Measurements from ENCODE around the gene SEBOX.

Gene SEBOX

DNA sequence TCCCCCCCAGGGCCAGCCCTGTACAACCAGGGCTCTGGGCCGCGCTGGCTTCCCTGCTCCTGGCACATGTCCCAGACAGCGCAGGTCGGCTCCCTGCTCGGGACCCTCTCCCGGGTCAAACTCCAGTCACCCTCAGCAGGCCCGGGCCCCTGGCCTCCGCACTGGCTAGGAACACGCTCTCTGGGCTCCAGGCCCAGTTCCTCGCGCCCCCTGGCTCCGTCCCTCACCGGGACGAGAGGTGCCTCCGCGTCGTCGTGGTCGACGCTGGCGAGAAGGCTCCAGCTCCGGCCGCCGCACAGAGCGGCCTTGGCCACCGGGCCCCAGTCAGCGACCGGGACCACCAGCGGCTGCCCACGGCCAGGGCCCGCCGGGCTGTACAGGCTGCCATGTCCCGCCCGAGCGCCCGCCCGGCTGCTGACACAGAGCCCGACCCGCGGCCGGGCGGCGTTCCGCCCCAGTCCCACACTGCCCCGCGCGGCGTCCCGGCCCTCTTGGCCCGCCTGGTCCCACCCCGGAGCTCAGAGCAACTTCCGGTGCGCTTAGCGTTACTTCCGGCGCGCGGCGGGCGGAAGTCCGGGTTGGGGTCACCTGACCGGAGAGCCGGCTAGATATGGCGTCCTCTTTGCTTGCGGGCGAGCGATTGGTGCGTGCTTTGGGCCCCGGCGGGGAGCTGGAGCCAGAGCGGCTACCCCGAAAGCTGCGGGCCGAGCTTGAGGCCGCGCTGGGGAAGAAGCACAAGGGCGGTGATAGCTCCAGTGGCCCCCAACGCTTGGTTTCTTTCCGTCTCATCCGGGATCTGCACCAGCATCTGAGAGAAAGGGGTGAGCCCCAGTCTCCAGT, 7.7 kb downstream of the SEBOX start, which contains the start of gene POLDIP2 (continued):
- no peak for TF ChIP-seq OSR2 (tag by site-specific recombination; IDR thresholded peaks at IDR 0.05)
- TF ChIP-seq ZNF350 (tag by site-specific recombination; IDR thresholded peaks at IDR 0.05) = 0 out of 2 replicates have a peak, but pooled peaks have one; percentile 32
- peak; percentile 90 for TF ChIP-seq ZBTB8A (tag by site-specific recombination; IDR thresholded peaks at IDR 0.05)
- TF ChIP-seq KLF16 (tag by site-specific recombination; IDR thresholded peaks at IDR 0.05) = peak; percentile 64
- no peak for TF ChIP-seq PRDM6 (tag by site-specific recombination; IDR thresholded peaks at IDR 0.05)
- TF ChIP-seq ZEB2 (tag by site-specific recombination; IDR thresholded peaks at IDR 0.05) = 0 out of 2 replicates have a peak, but pooled peaks have one; percentile 55
- TF ChIP-seq, protein P1, sequence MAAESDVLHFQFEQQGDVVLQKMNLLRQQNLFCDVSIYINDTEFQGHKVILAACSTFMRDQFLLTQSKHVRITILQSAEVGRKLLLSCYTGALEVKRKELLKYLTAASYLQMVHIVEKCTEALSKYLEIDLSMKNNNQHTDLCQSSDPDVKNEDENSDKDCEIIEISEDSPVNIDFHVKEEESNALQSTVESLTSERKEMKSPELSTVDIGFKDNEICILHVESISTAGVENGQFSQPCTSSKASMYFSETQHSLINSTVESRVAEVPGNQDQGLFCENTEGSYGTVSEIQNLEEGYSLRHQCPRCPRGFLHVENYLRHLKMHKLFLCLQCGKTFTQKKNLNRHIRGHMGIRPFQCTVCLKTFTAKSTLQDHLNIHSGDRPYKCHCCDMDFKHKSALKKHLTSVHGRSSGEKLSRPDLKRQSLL (tag by site-specific recombination; IDR thresholded peaks at IDR 0.05) = no peak
- TF ChIP-seq ZNF423 (tag by site-specific recombination; IDR thresholded peaks at IDR 0.05) = no peak
- TF ChIP-seq ZNF777 (tag by site-specific recombination; IDR thresholded peaks at IDR 0.05; ENCODE audit: borderline replicate concordance) = no peak
- no peak for TF ChIP-seq GFI1B (tag by site-specific recombination; IDR thresholded peaks at IDR 0.05)
- peak; percentile 86 for TF ChIP-seq ZFP69B (tag by site-specific recombination; IDR thresholded peaks at IDR 0.05)
- TF ChIP-seq ZNF335 (tag by site-specific recombination; conservative IDR thresholded peaks at IDR 0.05) = peak; percentile 38
- peak; percentile 62; the same call in 1 of the 2 replicates for TF ChIP-seq ZNF449 (tag by site-specific recombination; IDR thresholded peaks at IDR 0.05)
- no peak for TF ChIP-seq ZNF211 (tag by site-specific recombination; IDR thresholded peaks at IDR 0.05; ENCODE audit: low read depth)
- no peak for TF ChIP-seq WT1 (tag by site-specific recombination; IDR thresholded peaks at IDR 0.05)
- TF ChIP-seq, protein P2, sequence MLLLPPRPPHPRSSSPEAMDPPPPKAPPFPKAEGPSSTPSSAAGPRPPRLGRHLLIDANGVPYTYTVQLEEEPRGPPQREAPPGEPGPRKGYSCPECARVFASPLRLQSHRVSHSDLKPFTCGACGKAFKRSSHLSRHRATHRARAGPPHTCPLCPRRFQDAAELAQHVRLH (tag by site-specific recombination; IDR thresholded peaks at IDR 0.05) = peak; percentile 99
- peak; percentile 68 for TF ChIP-seq KLF10 (tag by site-specific recombination; IDR thresholded peaks at IDR 0.05)
- TF ChIP-seq RBAK (tag by site-specific recombination; IDR thresholded peaks at IDR 0.05) = no peak
- no peak for TF ChIP-seq ZNF791 (tag by site-specific recombination; IDR thresholded peaks at IDR 0.05)
- no peak for TF ChIP-seq ZNF529 (tag by site-specific recombination; IDR thresholded peaks at IDR 0.05; ENCODE audit: insufficient replicate concordance)
- TF ChIP-seq, protein P3, sequence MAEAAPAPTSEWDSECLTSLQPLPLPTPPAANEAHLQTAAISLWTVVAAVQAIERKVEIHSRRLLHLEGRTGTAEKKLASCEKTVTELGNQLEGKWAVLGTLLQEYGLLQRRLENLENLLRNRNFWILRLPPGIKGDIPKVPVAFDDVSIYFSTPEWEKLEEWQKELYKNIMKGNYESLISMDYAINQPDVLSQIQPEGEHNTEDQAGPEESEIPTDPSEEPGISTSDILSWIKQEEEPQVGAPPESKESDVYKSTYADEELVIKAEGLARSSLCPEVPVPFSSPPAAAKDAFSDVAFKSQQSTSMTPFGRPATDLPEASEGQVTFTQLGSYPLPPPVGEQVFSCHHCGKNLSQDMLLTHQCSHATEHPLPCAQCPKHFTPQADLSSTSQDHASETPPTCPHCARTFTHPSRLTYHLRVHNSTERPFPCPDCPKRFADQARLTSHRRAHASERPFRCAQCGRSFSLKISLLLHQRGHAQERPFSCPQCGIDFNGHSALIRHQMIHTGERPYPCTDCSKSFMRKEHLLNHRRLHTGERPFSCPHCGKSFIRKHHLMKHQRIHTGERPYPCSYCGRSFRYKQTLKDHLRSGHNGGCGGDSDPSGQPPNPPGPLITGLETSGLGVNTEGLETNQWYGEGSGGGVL (tag by site-specific recombination; IDR thresholded peaks at IDR 0.05) = peak; percentile 42; the same call in 1 of the 2 replicates
- peak; percentile 32; the same call in 1 of the 2 replicates for TF ChIP-seq KLF9 (tag by site-specific recombination; IDR thresholded peaks at IDR 0.05; ENCODE audit: low read depth)
- no peak for TF ChIP-seq ZNF792 (tag by site-specific recombination; IDR thresholded peaks at IDR 0.05)
- TF ChIP-seq, protein P4, sequence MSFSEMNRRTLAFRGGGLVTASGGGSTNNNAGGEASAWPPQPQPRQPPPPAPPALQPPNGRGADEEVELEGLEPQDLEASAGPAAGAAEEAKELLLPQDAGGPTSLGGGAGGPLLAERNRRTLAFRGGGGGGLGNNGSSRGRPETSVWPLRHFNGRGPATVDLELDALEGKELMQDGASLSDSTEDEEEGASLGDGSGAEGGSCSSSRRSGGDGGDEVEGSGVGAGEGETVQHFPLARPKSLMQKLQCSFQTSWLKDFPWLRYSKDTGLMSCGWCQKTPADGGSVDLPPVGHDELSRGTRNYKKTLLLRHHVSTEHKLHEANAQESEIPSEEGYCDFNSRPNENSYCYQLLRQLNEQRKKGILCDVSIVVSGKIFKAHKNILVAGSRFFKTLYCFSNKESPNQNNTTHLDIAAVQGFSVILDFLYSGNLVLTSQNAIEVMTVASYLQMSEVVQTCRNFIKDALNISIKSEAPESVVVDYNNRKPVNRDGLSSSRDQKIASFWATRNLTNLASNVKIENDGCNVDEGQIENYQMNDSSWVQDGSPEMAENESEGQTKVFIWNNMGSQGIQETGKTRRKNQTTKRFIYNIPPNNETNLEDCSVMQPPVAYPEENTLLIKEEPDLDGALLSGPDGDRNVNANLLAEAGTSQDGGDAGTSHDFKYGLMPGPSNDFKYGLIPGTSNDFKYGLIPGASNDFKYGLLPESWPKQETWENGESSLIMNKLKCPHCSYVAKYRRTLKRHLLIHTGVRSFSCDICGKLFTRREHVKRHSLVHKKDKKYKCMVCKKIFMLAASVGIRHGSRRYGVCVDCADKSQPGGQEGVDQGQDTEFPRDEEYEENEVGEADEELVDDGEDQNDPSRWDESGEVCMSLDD (tag by site-specific recombination; IDR thresholded peaks at IDR 0.05) = peak; percentile 71
- peak; percentile 53 for TF ChIP-seq ZBTB26 (tag by site-specific recombination; optimal IDR thresholded peaks at IDR 0.05)
- TF ChIP-seq, protein P5, sequence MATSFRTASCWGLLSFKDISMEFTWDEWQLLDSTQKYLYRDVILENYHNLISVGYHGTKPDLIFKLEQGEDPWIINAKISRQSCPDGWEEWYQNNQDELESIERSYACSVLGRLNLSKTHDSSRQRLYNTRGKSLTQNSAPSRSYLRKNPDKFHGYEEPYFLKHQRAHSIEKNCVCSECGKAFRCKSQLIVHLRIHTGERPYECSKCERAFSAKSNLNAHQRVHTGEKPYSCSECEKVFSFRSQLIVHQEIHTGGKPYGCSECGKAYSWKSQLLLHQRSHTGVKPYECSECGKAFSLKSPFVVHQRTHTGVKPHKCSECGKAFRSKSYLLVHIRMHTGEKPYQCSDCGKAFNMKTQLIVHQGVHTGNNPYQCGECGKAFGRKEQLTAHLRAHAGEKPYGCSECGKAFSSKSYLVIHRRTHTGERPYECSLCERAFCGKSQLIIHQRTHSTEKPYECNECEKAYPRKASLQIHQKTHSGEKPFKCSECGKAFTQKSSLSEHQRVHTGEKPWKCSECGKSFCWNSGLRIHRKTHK (tag by site-specific recombination; IDR thresholded peaks at IDR 0.05) = no peak
- TF ChIP-seq ZNF76 (tag by site-specific recombination; IDR thresholded peaks at IDR 0.05; ENCODE audit: borderline replicate concordance, low read depth) = peak; percentile 94

All from HEK293 (cell line).